ENCODE results near the gene GZMA.

GZMA gene

GRCh38 chr5:55108661-55109060 lies 6.2 kb downstream of the GZMA start:
- peak; percentile 7 for DNase-seq (ENCODE audit: low read depth, low spot score)

DNA sequence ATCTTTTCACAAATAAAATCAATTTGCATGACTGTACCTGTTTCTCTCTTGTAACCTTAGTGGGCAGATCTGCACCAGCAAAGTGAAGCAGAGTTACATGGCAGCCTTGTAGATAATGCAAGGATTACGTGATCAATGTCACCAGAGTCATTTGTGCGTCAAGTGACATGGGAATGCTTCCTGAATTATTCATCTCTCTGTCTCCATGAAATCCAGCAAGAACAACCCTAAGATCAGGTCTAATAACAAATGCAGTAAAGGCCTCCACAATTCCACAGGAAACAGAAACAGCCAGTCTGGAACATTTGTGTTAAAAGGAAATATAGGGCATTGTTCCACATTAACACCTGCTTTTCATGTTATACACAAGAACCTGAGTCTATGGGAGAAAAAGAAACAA lies 7.8 kb downstream of the GZMA start:
- DNase-seq (ENCODE audit: low read depth, low spot score), result no peak

DNA sequence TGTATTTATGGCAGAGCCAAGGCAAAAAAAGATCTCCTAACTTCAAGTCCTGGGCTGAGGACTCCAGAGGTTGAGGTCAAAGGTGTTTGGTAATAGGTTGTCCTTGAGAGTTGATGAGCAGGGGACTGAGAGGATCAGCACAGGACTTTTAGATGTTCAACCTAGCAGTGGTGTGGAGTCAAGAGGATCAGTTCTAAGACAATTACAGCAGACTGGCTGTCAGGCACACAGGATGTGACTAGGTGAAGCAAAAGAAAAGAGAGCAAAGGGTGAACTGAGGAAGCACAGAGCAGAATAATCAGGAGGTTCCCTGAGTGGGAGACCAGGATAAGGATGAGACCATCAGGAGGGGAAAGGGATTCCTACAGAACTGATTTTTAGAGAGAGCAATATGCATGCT lies 10.9 kb downstream of the GZMA start:
- no peak for DNase-seq (ENCODE audit: low read depth, low spot score)

- no peak for DNase-seq (ENCODE audit: low read depth, low spot score)
These were observed 11.6 kb downstream of the GZMA start for GRCh38 chr5:55114061-55114460.

DNA sequence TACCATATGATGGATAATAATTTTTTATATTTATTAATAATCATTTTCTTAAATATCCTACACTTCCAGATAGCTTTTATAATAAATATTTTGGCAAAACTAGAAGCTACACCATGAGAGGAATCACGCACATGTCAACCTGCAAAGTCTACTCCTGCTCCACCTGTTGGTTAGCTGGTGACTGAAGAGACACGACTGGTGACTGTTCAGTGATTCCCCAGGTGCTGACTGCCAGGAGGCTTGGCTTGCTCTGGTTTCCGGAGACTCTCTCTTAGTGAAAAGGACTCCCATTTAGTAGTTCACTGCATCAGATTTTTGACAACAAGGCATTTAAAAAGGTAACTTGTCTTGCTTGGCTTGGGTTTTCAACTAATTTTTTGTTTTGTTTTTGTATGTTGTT lies 20.9 kb downstream of the GZMA start:
- DNase-seq (ENCODE audit: low read depth, low spot score), result no peak

DNA sequence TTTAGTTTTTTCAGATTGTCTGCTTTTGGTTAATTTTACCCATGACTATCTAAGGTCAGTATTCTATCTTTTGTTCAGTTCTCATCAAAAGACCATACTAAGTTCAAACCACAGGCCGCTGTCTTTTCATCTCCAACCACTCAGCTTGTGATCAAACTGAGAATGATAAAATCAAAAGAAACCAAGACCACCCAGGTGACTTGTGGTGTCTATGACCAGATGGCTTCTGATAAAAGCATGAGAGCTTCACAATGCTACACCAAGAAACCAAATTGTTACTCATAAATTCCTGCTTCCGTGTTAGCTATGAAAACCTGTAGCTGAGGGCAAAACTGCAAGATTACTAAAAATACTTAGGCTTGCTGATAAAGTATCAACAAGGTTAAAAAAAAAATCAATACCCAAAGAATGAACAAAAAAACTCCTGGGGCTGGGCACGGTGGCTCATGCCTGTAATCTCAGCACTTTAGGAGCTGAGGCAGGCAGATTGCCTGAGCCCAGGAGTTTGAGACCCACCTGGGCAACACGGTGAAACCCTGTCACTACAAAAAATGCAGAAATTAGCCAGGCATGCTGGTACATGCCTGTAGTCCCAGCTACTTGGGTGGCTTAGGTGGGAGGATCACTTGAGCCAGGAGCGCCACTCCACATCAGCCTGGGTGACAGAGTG lies 31.7 kb downstream of the GZMA start:
- no peak for DNase-seq (ENCODE audit: low read depth, low spot score)

GRCh38 chr5:55136521-55136920 lies 34.1 kb downstream of the GZMA start:
- DNase-seq (ENCODE audit: low read depth, low spot score), result no peak

- no peak for DNase-seq (ENCODE audit: low read depth, low spot score)
These were observed 38.6 kb downstream of the GZMA start for GRCh38 chr5:55140908-55141665.

GRCh38 chr5:55141945-55142690 lies 39.7 kb downstream of the GZMA start:
- no peak for DNase-seq (ENCODE audit: low read depth, low spot score)

DNA sequence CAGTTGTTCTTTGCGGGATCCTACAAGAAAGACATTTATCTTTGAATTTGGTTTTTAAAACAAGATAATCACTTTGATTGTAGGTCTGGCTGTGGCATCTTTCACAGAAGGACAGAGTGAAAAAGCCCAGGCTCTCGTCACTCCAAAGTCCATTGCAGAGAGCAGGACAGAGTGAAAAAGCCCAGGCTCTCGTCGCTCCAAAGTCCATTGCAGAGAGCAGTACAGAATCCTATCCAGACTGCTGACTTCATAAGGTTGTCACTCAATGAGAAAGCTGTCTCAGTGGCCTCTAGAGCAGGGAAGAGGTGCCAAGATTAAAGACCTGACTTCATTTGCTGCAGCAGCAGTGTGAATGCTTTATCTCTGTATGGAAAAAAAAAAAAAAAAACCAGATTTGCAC lies 41.2 kb downstream of the GZMA start:
- no peak for DNase-seq (ENCODE audit: low read depth, low spot score)

DNA sequence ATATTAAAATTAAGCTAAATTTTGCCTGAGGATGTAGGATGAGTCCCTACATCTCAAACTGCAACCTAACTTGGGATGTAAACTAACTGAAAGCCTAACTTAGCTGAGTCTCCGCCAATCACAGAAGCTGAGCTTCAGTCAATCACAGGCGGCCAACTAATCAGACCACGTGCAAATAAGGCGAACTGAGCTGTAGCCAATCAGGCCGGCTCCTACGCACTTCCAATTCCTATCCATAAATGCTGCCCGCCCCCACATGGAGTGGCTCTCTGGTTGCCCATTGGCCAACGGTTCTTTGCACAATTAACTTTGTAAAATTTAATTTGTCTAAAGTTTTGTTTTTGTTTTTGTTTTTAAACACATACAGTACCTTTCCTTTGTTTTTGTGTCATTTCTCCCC lies 43.6 kb downstream of the GZMA start:
- DNase-seq (ENCODE audit: low read depth, low spot score), result no peak

DNA sequence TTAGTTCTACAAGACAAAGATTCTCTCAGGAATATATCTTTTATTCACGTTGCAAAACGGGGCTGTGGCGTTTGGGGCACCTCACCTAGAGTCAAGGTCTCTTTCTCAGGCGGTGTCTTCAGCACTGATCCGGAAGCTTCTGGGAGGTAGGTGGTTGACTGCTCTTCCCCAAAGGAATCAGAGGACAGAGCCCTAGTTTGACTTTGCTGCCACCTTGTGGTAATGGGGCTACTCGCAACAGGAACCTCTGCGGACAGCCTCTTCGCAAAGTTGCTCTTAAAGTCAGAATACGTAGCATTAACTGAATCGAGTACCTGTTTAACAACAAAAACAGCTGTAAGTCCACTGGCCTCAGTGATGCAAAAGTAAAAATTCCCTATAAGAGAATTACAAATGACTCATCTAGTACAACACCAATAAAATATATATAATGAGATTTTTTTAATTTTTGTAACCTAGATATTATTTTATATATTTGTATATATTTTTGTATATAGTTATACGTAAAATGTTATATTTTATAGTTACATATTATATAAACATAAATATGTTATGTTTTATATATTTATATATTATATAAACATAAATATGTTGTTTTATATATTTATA lies 44.2 kb downstream of the GZMA start:
- DNase-seq (ENCODE audit: low read depth, low spot score), result peak; percentile 90

GRCh38 chr5:55149308-55149795 lies 46.9 kb downstream of the GZMA start:
- no peak for DNase-seq (ENCODE audit: low read depth, low spot score)

- DNase-seq (ENCODE audit: low read depth, low spot score), result peak; percentile 37
These were observed 49.7 kb downstream of the GZMA start for GRCh38 chr5:55151923-55152842.

GRCh38 chr5:55154873-55155272 lies 52.4 kb downstream of the GZMA start:
- DNase-seq (ENCODE audit: low read depth, low spot score), result peak; percentile 54

Data from astrocyte of the hippocampus (primary cell).